DND-41 (cell line): ENCODE data around the gene CLCNKB.
"Not testable (repeated sequence)": the region's sequence is repeated elsewhere in the genome, so short reads cannot be mapped to it uniquely, and the experiment has no call there.

ENCODE experiments used
- ATAC-seq: fragments of 200-7000 bp; cut with Tn5 transposase; 3 replicates; pipeline ENCODE4 v1.9.1; 2021; ENCODE audit warnings: low read depth; ENCODE audit not compliant: insufficient read depth
- DNase-seq: peaks from one replicate; pipeline ENCODE4 v3.0.0-alpha.2; 2020
- H2AFZ ChIP-seq: 2 replicates; pipeline ENCODE4 v1.6.0; 2012; ENCODE audit warnings: low read depth, low read length
- H3K27ac ChIP-seq: 2 replicates; pipeline ENCODE4 v1.5.1; 2012; ENCODE audit warnings: low read length, inconsistent platforms
- H3K27me3 ChIP-seq: fragments of 200-600 bp; sonication (generic); 2 replicates; pipeline ENCODE4 v1.6.0; 2012; ENCODE audit warnings: low read length, mild to moderate bottlenecking, inconsistent platforms; ENCODE audit not compliant: insufficient read depth, poor library complexity
- H3K36me3 ChIP-seq: 2 replicates; pipeline ENCODE4 v1.5.1; 2012; ENCODE audit warnings: low read length, inconsistent platforms; ENCODE audit not compliant: insufficient read depth
- H3K4me1 ChIP-seq: 2 replicates; pipeline ENCODE4 v1.5.1; 2012; ENCODE audit warnings: mild to moderate bottlenecking, low read length; ENCODE audit not compliant: insufficient read depth
- H3K4me2 ChIP-seq: 2 replicates; pipeline ENCODE4 v1.6.0; 2012; ENCODE audit warnings: mild to moderate bottlenecking, moderate library complexity, low read length, inconsistent platforms; ENCODE audit not compliant: insufficient read depth
- H3K4me3 ChIP-seq, 2 experiments: fragments of 200-600 bp in 1 of 2; shearing (Covaris generic) in 1 of 2; 2 replicates each; pipeline ENCODE4 v1.5.1; 2012 to 2016; ENCODE audit warnings: inconsistent platforms in 2 of 2, low read length in 2 of 2, mild to moderate bottlenecking in 2 of 2, low read depth in 1 of 2, moderate library complexity in 1 of 2
- H3K79me2 ChIP-seq: 2 replicates; pipeline ENCODE4 v1.6.0; 2012; ENCODE audit warnings: low read length, inconsistent platforms; ENCODE audit not compliant: insufficient read depth
- H3K9ac ChIP-seq: 2 replicates; pipeline ENCODE4 v1.6.0; 2012; ENCODE audit warnings: low read depth, mild to moderate bottlenecking, inconsistent platforms, low read length, moderate library complexity
- H3K9me3 ChIP-seq: 2 replicates; pipeline ENCODE4 v1.5.1; 2012; ENCODE audit warnings: low read length, moderate library complexity, mild to moderate bottlenecking, inconsistent platforms; ENCODE audit not compliant: insufficient read depth, severe bottlenecking
- H4K20me1 ChIP-seq: 2 replicates; pipeline ENCODE4 v1.6.0; 2012; ENCODE audit warnings: low read length; ENCODE audit not compliant: insufficient read depth
- CTCF ChIP-seq: IDR thresholded peaks from 2 replicates; pipeline ENCODE4 v1.5.1; 2012; ENCODE audit warnings: borderline replicate concordance, low read length, moderate library complexity, mild to moderate bottlenecking; ENCODE audit not compliant: poor library complexity, severe bottlenecking; ENCODE audit errors: extremely low read depth
- EZH2 ChIP-seq: IDR thresholded peaks from 3 replicates; pipeline ENCODE4 v1.6.1; 2012; ENCODE audit warnings: borderline replicate concordance, low read depth, mild to moderate bottlenecking, moderate library complexity, low read length, inconsistent platforms; ENCODE audit not compliant: severe bottlenecking

CLCNKB gene

GRCh38 chr1:16048573-16049189 is 5.1 kb downstream of the CLCNKB start:
- Histone ChIP-seq H3K9me3 (no peaks in the 10 kb centered on the region), H3K27me3 (no peaks in the 10 kb centered on the region), H3K9ac (no peak overlapping the region), H3K4me3 (no peak overlapping the region), H3K4me2 (no peak overlapping the region), H3K36me3 (no peaks in the 10 kb centered on the region), H2AFZ (no peak overlapping the region), H3K79me2 (no peaks in the 10 kb centered on the region), H3K4me1 (no peaks in the 10 kb centered on the region), H3K27ac (no peak overlapping the region), H4K20me1 (0 out of 2 replicates have a peak, but pooled peaks cover 3% of the 10 kb centered on the region)
- DNase-seq (peak; percentile 22), ATAC-seq (no peak)
- TF ChIP-seq EZH2 (no peak), CTCF (no peak)

- Histone ChIP-seq H3K9ac (no peak overlapping the region), H3K36me3 (no peaks in the 10 kb centered on the region), H2AFZ (no peak overlapping the region), H3K27ac (no peak overlapping the region), H3K79me2 (no peaks in the 10 kb centered on the region), H3K4me1 (no peaks in the 10 kb centered on the region), H3K27me3 (no peaks in the 10 kb centered on the region), H4K20me1 (no peaks in the 10 kb centered on the region), H3K9me3 (no peaks in the 10 kb centered on the region), H3K4me2 (no peak overlapping the region), H3K4me3 (no peak overlapping the region)
- TF ChIP-seq CTCF (no peak), EZH2 (no peak)
- ATAC-seq (no peak), DNase-seq (no peak)
Observed at GRCh38 chr1:16050328-16050727, 6.7 kb downstream of the CLCNKB start.

GRCh38 chr1:16051039-16051438 is 7.5 kb downstream of the CLCNKB start:
- no peak for DNase-seq
- H3K9me3 ChIP-seq: no peaks in the 10 kb centered on the region
- no peak overlapping the region for H3K9ac ChIP-seq
- no peak overlapping the region for H3K4me3 ChIP-seq
- H2AFZ ChIP-seq: no peak overlapping the region
- H3K36me3 ChIP-seq: no peaks in the 10 kb centered on the region
- ATAC-seq: no peak
- no peaks in the 10 kb centered on the region for H3K4me1 ChIP-seq
- H4K20me1 ChIP-seq: no peaks in the 10 kb centered on the region
- H3K27me3 ChIP-seq: no peaks in the 10 kb centered on the region
- no peak for TF ChIP-seq EZH2
- TF ChIP-seq CTCF: no peak
- H3K27ac ChIP-seq: no peak overlapping the region
- H3K79me2 ChIP-seq: no peaks in the 10 kb centered on the region
- no peak overlapping the region for H3K4me2 ChIP-seq

GRCh38 chr1:16051949-16052348 is 8.4 kb downstream of the CLCNKB start:
- not testable (repeated sequence) for H3K27me3 ChIP-seq, H3K79me2 ChIP-seq, ATAC-seq, H2AFZ ChIP-seq, H3K4me3 ChIP-seq, H3K9ac ChIP-seq, DNase-seq, H3K27ac ChIP-seq, H3K36me3 ChIP-seq, H4K20me1 ChIP-seq, H3K4me2 ChIP-seq, H3K9me3 ChIP-seq, H3K4me1 ChIP-seq
